Neural cell (in vitro differentiated cells): Measurements from ENCODE around the gene TRIM66. TPM values are rescaled to one million over a fixed set of nuclear protein-coding genes. Genes with fewer than 3 reads are reported as not detected.

Source experiments
- H2AFZ ChIP-seq: fragments of 200-600, 300-800 bp; sonication (generic), shearing (Covaris generic); 2 replicates; pipeline ENCODE4 v1.6.0; 2014; ENCODE audit warnings: low read depth, mild to moderate bottlenecking, antibody characterized with exemption, low read length, moderate library complexity
- H3F3A ChIP-seq: fragments of 200-600 bp; shearing (Covaris generic); 2 replicates; pipeline ENCODE4 v1.6.1; 2016; ENCODE audit warnings: mild to moderate bottlenecking, moderate library complexity, mixed read lengths, antibody characterized with exemption, low read length; ENCODE audit not compliant: insufficient read depth, poor library complexity, severe bottlenecking
- H3K27ac ChIP-seq: fragments of 200-600, 300-800 bp; sonication (generic), shearing (Covaris generic); 2 replicates; pipeline ENCODE4 v1.5.1; 2014; ENCODE audit warnings: mild to moderate bottlenecking, low read length, moderate library complexity
- H3K27me3 ChIP-seq: fragments of 300-800, 200-600 bp; sonication (generic), shearing (Covaris generic); 2 replicates; pipeline ENCODE4 v1.6.0; 2014; ENCODE audit warnings: mild to moderate bottlenecking, low read depth, low read length, moderate library complexity; ENCODE audit not compliant: insufficient read depth
- H3K36me3 ChIP-seq: fragments of 300-800, 200-600 bp; sonication (generic), shearing (Covaris generic); 2 replicates; pipeline ENCODE4 v1.5.1; 2014; ENCODE audit warnings: mild to moderate bottlenecking, antibody characterized with exemption, low read length, moderate library complexity; ENCODE audit not compliant: insufficient read depth
- H3K4me2 ChIP-seq: fragments of 300-800, 200-600 bp; sonication (generic), shearing (Covaris generic); 2 replicates; pipeline ENCODE4 v1.6.0; 2014; ENCODE audit warnings: mild to moderate bottlenecking, low read length
- H3K4me3 ChIP-seq: fragments of 300-800, 200-600 bp; sonication (generic), shearing (Covaris generic); 2 replicates; pipeline ENCODE4 v1.5.1; 2014; ENCODE audit warnings: mild to moderate bottlenecking, low read length, moderate library complexity
- H3K79me2 ChIP-seq: fragments of 200-600 bp; shearing (Covaris generic); replicated peaks from 2 replicates; pipeline ENCODE4 v1.6.0; 2014; ENCODE audit warnings: mild to moderate bottlenecking, low read length, moderate library complexity; ENCODE audit not compliant: insufficient read depth
- H3K9ac ChIP-seq: fragments of 300-800, 200-600 bp; sonication (generic), shearing (Covaris generic); 2 replicates; pipeline ENCODE4 v1.6.1; 2016; ENCODE audit warnings: mild to moderate bottlenecking, low read length, mixed read lengths
- H3K9me2 ChIP-seq: fragments of 200-600 bp; shearing (Covaris generic); 2 replicates; pipeline ENCODE4 v1.6.1; 2016; ENCODE audit warnings: mild to moderate bottlenecking, low read length, mixed read lengths; ENCODE audit not compliant: insufficient read depth
- H3K9me3 ChIP-seq: fragments of 200-600, 300-800 bp; sonication (generic), shearing (Covaris generic); 2 replicates; pipeline ENCODE4 v1.6.1; 2016; ENCODE audit warnings: mild to moderate bottlenecking, mixed run types, low read length, moderate library complexity, mixed read lengths
- H4K20me1 ChIP-seq: fragments of 200-600 bp; shearing (Covaris generic); 2 replicates; pipeline ENCODE4 v1.6.1; 2016; ENCODE audit warnings: mild to moderate bottlenecking, mixed run types; ENCODE audit not compliant: insufficient read depth
- EP300 ChIP-seq: fragments of 450-650 bp; conservative IDR thresholded peaks from 2 replicates; pipeline ENCODE4 v1.6.1; 2014; ENCODE audit warnings: antibody characterized with exemption, mild to moderate bottlenecking, moderate library complexity; ENCODE audit not compliant: poor library complexity, severe bottlenecking
- EZH2 ChIP-seq: fragments of 200-600, 300-800 bp; shearing (Covaris generic), sonication (generic); IDR thresholded peaks from 2 replicates; pipeline ENCODE4 v1.6.1; 2014; ENCODE audit warnings: antibody characterized with exemption, low read length, borderline replicate concordance, mild to moderate bottlenecking; ENCODE audit not compliant: insufficient read depth, poor library complexity, severe bottlenecking
- MXI1 ChIP-seq: fragments of 450-650 bp; conservative IDR thresholded peaks from 2 replicates; pipeline ENCODE4 v1.6.1; 2014; ENCODE audit warnings: antibody characterized with exemption, mild to moderate bottlenecking; ENCODE audit not compliant: poor library complexity, severe bottlenecking
- POLR2AphosphoS5 ChIP-seq: IDR thresholded peaks from 2 replicates; pipeline ENCODE4 v1.6.1; 2012
- RAD21 ChIP-seq: fragments of 450-650 bp; conservative IDR thresholded peaks from 2 replicates; pipeline ENCODE4 v1.6.1; 2014; ENCODE audit warnings: antibody characterized with exemption, mild to moderate bottlenecking, moderate library complexity
- SMC3 ChIP-seq: fragments of 450-650 bp; conservative IDR thresholded peaks from 2 replicates; pipeline ENCODE4 v1.6.1; 2014; ENCODE audit warnings: antibody characterized with exemption, mild to moderate bottlenecking, moderate library complexity; ENCODE audit not compliant: poor library complexity
- TAF1 ChIP-seq: IDR thresholded peaks from 2 replicates; pipeline ENCODE4 v1.6.1; 2012; ENCODE audit warnings: low read depth
- polyA plus RNA-seq: library from polyadenylated mRNA; depleted of rRNA; stranded (reverse); fragments of >200 nt; gene quantifications from 2 replicates; pipeline ENCODE4 v1.2.3, GENCODE V29; 2014
- TF ChIP-seq, protein P1 (sequence below): fragments of 450-650 bp; IDR thresholded peaks from 2 replicates; pipeline ENCODE4 v1.5.1; 2014; ENCODE audit warnings: antibody characterized with exemption, mild to moderate bottlenecking, moderate library complexity; ENCODE audit not compliant: poor library complexity, severe bottlenecking
- TF ChIP-seq, protein P2 (sequence below): IDR thresholded peaks from 2 replicates; pipeline ENCODE4 v1.6.1; 2012; ENCODE audit warnings: borderline replicate concordance

TRIM66 gene
- polyA plus RNA-seq, 1 donor from 2014 or later: 0.82 TPM

DNA sequence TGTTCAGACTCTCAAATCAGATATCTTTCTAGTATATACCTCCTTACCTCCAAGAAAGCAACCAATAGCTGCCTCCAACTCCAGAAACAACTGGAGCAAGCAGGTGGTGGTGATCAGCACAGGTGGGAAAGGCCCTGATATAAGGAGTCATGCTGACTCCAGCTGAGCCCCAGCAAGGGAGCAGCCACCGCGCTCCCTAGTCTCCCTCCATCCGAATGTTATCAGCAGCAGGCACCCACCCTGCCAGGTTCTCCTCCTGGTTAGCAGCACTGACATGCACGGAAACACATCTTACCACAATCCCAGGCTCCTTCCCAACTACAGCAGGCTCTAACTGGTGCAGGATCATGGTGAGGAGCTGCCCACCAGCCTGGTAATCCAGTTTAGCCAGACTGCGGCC is 69.9 kb downstream of the TRIM66 start:
- TF ChIP-seq RAD21: no peak
- TF ChIP-seq, protein P1, sequence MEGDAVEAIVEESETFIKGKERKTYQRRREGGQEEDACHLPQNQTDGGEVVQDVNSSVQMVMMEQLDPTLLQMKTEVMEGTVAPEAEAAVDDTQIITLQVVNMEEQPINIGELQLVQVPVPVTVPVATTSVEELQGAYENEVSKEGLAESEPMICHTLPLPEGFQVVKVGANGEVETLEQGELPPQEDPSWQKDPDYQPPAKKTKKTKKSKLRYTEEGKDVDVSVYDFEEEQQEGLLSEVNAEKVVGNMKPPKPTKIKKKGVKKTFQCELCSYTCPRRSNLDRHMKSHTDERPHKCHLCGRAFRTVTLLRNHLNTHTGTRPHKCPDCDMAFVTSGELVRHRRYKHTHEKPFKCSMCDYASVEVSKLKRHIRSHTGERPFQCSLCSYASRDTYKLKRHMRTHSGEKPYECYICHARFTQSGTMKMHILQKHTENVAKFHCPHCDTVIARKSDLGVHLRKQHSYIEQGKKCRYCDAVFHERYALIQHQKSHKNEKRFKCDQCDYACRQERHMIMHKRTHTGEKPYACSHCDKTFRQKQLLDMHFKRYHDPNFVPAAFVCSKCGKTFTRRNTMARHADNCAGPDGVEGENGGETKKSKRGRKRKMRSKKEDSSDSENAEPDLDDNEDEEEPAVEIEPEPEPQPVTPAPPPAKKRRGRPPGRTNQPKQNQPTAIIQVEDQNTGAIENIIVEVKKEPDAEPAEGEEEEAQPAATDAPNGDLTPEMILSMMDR: no peak

DNA sequence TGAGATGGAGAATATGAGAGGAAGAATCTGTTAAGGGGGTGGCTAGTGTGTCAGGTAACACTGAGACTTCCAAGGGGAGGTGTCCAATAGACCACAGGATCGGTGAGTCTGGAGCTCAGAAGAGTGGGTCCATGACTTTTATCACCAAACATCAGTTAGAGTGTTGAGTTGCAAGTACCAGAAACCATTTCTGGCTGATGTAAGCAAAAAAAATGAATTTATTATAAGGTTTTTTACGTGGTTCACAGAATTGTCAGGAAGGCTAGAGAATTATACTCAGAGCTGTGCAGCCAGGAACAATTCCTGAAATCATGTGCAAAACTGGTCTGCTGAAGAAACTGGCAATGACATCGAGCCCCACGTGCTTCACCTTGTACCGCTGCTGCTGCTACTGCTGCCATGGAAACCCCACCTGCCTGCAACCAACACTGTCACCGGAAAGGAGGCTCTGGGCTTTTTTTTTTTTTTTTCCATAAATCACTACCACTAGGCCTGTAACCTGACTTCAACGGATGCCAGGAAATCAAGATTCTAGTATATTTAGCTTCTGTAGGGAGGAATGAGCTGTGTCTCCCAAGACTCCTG is 71.8 kb downstream of the TRIM66 start:
- Histone ChIP-seq H3K27ac (peak overlapping the region; percentile 89), H4K20me1 (no peaks in the 10 kb centered on the region), H3K79me2 (no peaks in the 10 kb centered on the region), H3F3A (no peaks in the 10 kb centered on the region), H2AFZ (peak overlapping the region; percentile 36), H3K4me2 (peak overlapping the region; percentile 54), H3K9me3 (no peaks in the 10 kb centered on the region), H3K27me3 (no peaks in the 10 kb centered on the region), H3K36me3 (no peaks in the 10 kb centered on the region), H3K9me2 (no peaks in the 10 kb centered on the region), H3K4me3 (peak overlapping the region; percentile 51), H3K9ac (peak overlapping the region; percentile 69)
- TF ChIP-seq MXI1 (peak; percentile 86), SMC3 (peak; percentile 60), TAF1 (no peak), EZH2 (no peak), POLR2AphosphoS5 (peak; percentile 65), RAD21 (peak; percentile 51), EP300 (peak; percentile 84)
- TF ChIP-seq, protein P1: no peak
- TF ChIP-seq, protein P2, sequence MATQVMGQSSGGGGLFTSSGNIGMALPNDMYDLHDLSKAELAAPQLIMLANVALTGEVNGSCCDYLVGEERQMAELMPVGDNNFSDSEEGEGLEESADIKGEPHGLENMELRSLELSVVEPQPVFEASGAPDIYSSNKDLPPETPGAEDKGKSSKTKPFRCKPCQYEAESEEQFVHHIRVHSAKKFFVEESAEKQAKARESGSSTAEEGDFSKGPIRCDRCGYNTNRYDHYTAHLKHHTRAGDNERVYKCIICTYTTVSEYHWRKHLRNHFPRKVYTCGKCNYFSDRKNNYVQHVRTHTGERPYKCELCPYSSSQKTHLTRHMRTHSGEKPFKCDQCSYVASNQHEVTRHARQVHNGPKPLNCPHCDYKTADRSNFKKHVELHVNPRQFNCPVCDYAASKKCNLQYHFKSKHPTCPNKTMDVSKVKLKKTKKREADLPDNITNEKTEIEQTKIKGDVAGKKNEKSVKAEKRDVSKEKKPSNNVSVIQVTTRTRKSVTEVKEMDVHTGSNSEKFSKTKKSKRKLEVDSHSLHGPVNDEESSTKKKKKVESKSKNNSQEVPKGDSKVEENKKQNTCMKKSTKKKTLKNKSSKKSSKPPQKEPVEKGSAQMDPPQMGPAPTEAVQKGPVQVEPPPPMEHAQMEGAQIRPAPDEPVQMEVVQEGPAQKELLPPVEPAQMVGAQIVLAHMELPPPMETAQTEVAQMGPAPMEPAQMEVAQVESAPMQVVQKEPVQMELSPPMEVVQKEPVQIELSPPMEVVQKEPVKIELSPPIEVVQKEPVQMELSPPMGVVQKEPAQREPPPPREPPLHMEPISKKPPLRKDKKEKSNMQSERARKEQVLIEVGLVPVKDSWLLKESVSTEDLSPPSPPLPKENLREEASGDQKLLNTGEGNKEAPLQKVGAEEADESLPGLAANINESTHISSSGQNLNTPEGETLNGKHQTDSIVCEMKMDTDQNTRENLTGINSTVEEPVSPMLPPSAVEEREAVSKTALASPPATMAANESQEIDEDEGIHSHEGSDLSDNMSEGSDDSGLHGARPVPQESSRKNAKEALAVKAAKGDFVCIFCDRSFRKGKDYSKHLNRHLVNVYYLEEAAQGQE: peak; percentile 82

More for the DNA sequence above, 69.9 kb downstream of the TRIM66 start:
- Histone ChIP-seq H4K20me1 (no peaks in the 10 kb centered on the region), H3F3A (no peaks in the 10 kb centered on the region), H3K79me2 (no peaks in the 10 kb centered on the region), H2AFZ (no peak overlapping the region), H3K27me3 (no peaks in the 10 kb centered on the region), H3K36me3 (no peaks in the 10 kb centered on the region), H3K4me3 (no peak overlapping the region), H3K9me2 (no peaks in the 10 kb centered on the region), H3K9ac (no peak overlapping the region), H3K9me3 (no peaks in the 10 kb centered on the region), H3K27ac (no peak overlapping the region), H3K4me2 (no peak overlapping the region)
